Fibroblast of villous mesenchyme (primary cell): ENCODE results near the gene ARHGEF12. TPM values are rescaled to one million over a fixed set of nuclear protein-coding genes. Genes with fewer than 3 reads are reported as not detected.

ENCODE experiments used
- DNase-seq: peaks from one replicate; pipeline ENCODE4 v3.0.0-alpha.2; 2010; ENCODE audit warnings: low read depth
- H3K4me3 ChIP-seq: 2 replicates; pipeline ENCODE4 v1.5.1; 2011; ENCODE audit warnings: low read depth, mild to moderate bottlenecking, low read length
- CTCF ChIP-seq: IDR thresholded peaks from 2 replicates; pipeline ENCODE4 v1.5.1; 2012; ENCODE audit warnings: low read depth, mild to moderate bottlenecking, low read length; ENCODE audit not compliant: insufficient read depth
- total RNA-seq: library from RNA; depleted of rRNA; stranded (reverse); fragments of >200 nt; gene quantifications from 2 replicates; pipeline ENCODE4 v1.2.3, GENCODE V29; 2012

The ARHGEF12 gene
- total RNA-seq, 1 donor, result 143 TPM

GRCh38 chr11:120514541-120515121 is 178.4 kb downstream of the ARHGEF12 start:
- no peak overlapping the region for H3K4me3 ChIP-seq
- no peak for TF ChIP-seq CTCF
- DNase-seq, result no peak

DNA sequence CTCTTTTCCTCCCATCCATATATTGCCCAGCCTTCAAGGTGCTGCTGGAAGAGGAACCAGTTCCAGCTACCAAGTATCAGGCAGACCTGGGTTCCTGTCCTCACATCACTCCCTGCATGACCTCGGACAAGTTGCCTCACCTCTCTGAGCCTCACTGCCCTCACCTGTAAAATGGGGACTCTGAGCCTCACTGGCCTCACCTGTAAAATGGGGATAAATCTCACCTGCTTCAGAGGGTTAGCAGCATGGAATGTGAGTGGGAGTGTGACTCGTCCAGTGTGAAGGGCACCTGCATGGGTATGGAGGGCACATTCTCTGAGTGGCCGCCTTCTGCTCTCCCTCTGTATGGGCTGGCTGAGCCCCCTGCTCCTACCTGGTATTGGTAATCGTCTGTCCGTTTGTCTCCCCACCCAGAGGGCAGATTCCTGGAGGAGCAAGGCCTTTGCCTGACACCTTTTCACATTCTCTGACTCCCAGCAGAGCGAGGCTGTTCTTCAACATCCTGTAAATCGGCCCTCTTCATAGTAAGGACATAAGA is 179.0 kb downstream of the ARHGEF12 start:
- TF ChIP-seq CTCF, result no peak
- H3K4me3 ChIP-seq, result no peak overlapping the region
- no peak for DNase-seq

DNA sequence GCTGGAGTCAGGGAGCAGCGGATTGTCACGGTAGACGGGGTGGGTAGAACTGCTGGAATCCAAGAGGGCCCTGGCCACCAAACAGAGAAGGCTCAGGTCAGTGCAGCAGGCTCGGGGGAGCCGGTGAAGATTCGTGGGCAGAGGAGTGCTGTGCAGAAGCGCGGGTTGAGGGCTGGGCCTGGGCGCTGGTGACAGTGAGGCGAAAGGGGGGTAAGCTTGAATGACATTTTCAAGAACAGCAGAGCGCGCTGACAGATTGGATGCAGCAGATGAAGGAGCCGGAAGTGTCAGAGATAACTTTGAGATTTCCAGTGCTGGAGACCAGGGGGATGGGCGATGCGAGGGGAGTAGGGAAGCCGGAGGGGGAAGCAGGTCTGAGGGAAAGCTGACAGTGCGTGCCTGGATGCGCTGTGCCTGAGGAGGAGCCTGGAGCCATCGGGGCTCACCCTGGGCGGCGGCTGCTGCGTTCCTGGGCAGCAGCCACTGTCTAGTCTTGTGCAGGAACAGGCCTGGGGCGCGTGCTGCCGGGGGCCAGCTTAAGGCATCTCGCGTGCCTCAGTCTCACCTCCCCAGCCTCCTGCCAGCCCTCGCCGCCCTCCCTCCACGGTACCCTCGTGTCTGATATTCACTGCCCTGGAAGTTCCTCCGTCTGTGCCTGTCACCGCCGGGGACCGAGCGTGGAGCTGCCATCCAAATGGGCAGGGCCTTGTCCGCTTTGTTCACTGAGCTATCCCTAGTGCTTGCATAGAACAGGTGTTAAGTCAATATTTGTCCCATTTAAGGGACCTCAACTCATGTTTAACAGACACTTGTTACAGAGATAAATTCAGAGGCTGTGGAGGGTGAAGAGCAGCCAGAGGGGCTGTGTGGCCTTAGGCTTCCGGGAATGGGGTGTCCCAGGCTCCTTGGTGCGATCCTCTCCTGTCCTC is 180.5 kb downstream of the ARHGEF12 start:
- no peak for DNase-seq
- no peak overlapping the region for H3K4me3 ChIP-seq
- TF ChIP-seq CTCF, result no peak

- peak; percentile 50 for DNase-seq
- H3K4me3 ChIP-seq, result no peak overlapping the region
- no peak for TF ChIP-seq CTCF
These were observed 181.2 kb downstream of the ARHGEF12 start for GRCh38 chr11:120517390-120517761.

GRCh38 chr11:120517801-120518291 is 181.6 kb downstream of the ARHGEF12 start:
- H3K4me3 ChIP-seq, result no peak overlapping the region
- DNase-seq, result peak; percentile 25
- TF ChIP-seq CTCF, result no peak

- H3K4me3 ChIP-seq, result no peak overlapping the region
- no peak for TF ChIP-seq CTCF
- no peak for DNase-seq
These were observed 182.1 kb downstream of the ARHGEF12 start for GRCh38 chr11:120518356-120518755.
